ENCODE data around the gene EIF1.

- TF ChIP-seq POLR2A (IDR thresholded peaks at IDR 0.05; ENCODE audit: low read depth, low read length) = no peak
- TF ChIP-seq GATA2 (IDR thresholded peaks at IDR 0.05; ENCODE audit: insufficient read depth, insufficient read length, low read depth, low read length) = no peak
- no peak for TF ChIP-seq CTCF (IDR thresholded peaks at IDR 0.05; ENCODE audit: extremely low read depth in 1 of 2, insufficient read depth in 1 of 2, low read depth in 1 of 2, low read length in 2 of 2)
- TF ChIP-seq EZH2 (IDR thresholded peaks at IDR 0.05; ENCODE audit: borderline replicate concordance, low read depth, low read length, severe bottlenecking) = no peak
- TF ChIP-seq POLR2AphosphoS5 (IDR thresholded peaks at IDR 0.05; ENCODE audit: insufficient read depth, low read depth, low read length) = no peak
- no peak for TF ChIP-seq MYC (IDR thresholded peaks at IDR 0.05; ENCODE audit: low read depth, low read length)
Measured at GRCh38 chr17:41739661-41740352, 51.1 kb downstream of the EIF1 start.

Data from endothelial cell of umbilical vein (primary cell).